Endothelial cell of umbilical vein (primary cell): ENCODE measurements around the gene PSPN. TPM values are rescaled to one million over a fixed set of nuclear protein-coding genes. Genes with fewer than 3 reads are reported as not detected.

ENCODE experiments used
- BruUV-seq: library from RNA; stranded (reverse); fragments of 400-500 nt; replicated peaks from 2 replicates; lab custom pipeline; 2021; lab: Mats Ljungman, UMichigan
- CTCF ChIA-PET: fragments of 300-600, 350-600 bp; sonication (Branson Sonifier 250); formaldehyde crosslinking; loops from one replicate; lab custom pipeline; 2021; ENCODE audit warnings: antibody characterized with exemption, inconsistent platforms; lab: Charles Lee
- POLR2A ChIA-PET: fragments of 300-600, 350-600 bp; sonication (Branson Sonifier 250); formaldehyde crosslinking; loops from one replicate; lab custom pipeline; 2021; ENCODE audit warnings: antibody characterized with exemption, inconsistent platforms; lab: Charles Lee
- DNase-seq: peaks from one replicate; pipeline ENCODE4 v3.0.0-alpha.2; 2011; ENCODE audit warnings: low read depth, low spot score
- FAIRE-seq: peaks from 2 replicates; lab custom pipeline; 2011; peaks lifted over from hg19 to GRCh38; lab: Jason Lieb, UNC
- H2AFZ ChIP-seq: 2 replicates; pipeline ENCODE4 v1.6.0; 2012; ENCODE audit warnings: low read depth, low read length, control low read depth, inconsistent platforms
- H3K27ac ChIP-seq: 2 replicates; pipeline ENCODE4 v1.5.1; 2011; ENCODE audit warnings: low read depth, mild to moderate bottlenecking, control low read depth, low read length, moderate library complexity; ENCODE audit not compliant: insufficient read depth
- H3K27me3 ChIP-seq, 2 experiments: 2 replicates each; pipeline versions ENCODE4 v1.6.0 to v1.6.1; 2011; ENCODE audit warnings: low read length in 2 of 2, mixed read lengths in 1 of 2; ENCODE audit not compliant: control insufficient read depth in 2 of 2, insufficient read depth in 2 of 2
- H3K36me3 ChIP-seq, 2 experiments: 2 replicates in 1 of 2; 3 replicates in 1 of 2; pipeline ENCODE4 v1.5.1; 2011; ENCODE audit warnings: low read length in 2 of 2, mild to moderate bottlenecking in 1 of 2, moderate library complexity in 1 of 2; ENCODE audit not compliant: control insufficient read depth in 2 of 2, insufficient read depth in 2 of 2; ENCODE audit errors: extremely low read depth in 1 of 2
- H3K4me1 ChIP-seq: 3 replicates; pipeline ENCODE4 v1.5.1; 2011; ENCODE audit warnings: mild to moderate bottlenecking, low read length; ENCODE audit not compliant: control insufficient read depth, insufficient read depth; ENCODE audit errors: extremely low read depth
- H3K4me2 ChIP-seq: 2 replicates; pipeline ENCODE4 v1.6.1; 2011; ENCODE audit warnings: low read length, control low read depth, mixed read lengths; ENCODE audit not compliant: insufficient read depth
- H3K4me3 ChIP-seq, 3 experiments: fragments of 200-600 bp in 1 of 3; sonication (generic), shearing (Covaris generic) in 1 of 3; replicated peaks in 1 of 3; 2 replicates each; pipeline ENCODE4 v1.5.1; 2011 to 2016; ENCODE audit warnings: control low read depth in 3 of 3, low read length in 3 of 3, mild to moderate bottlenecking in 2 of 3, inconsistent platforms in 1 of 3, low read depth in 1 of 3, moderate library complexity in 1 of 3; ENCODE audit not compliant: insufficient read depth in 1 of 3
- H3K79me2 ChIP-seq: 2 replicates; pipeline ENCODE4 v1.6.0; 2012; ENCODE audit warnings: low read length, inconsistent platforms; ENCODE audit not compliant: control insufficient read depth, insufficient read depth
- H3K9ac ChIP-seq: replicated peaks from 2 replicates; pipeline ENCODE3; 2011; ENCODE audit warnings: low read length, control low read depth; ENCODE audit not compliant: insufficient read depth; ENCODE audit errors: extremely low read depth
- H3K9me1 ChIP-seq: replicated peaks from 3 replicates; pipeline ENCODE4 v1.6.0; 2011; ENCODE audit warnings: mild to moderate bottlenecking, low read length; ENCODE audit not compliant: control insufficient read depth, insufficient read depth; ENCODE audit errors: extremely low read depth
- H3K9me3 ChIP-seq: replicated peaks from 2 replicates; pipeline ENCODE4 v1.5.1; 2012; ENCODE audit warnings: low read length, inconsistent platforms; ENCODE audit not compliant: control insufficient read depth, insufficient read depth
- H4K20me1 ChIP-seq: replicated peaks from 2 replicates; pipeline ENCODE3; 2011; ENCODE audit warnings: mild to moderate bottlenecking, low read length; ENCODE audit not compliant: control insufficient read depth, insufficient read depth; ENCODE audit errors: extremely low read depth
- EZH2 ChIP-seq: IDR thresholded peaks from 2 replicates; pipeline ENCODE4 v1.6.1; 2012; ENCODE audit warnings: borderline replicate concordance, low read depth, mild to moderate bottlenecking, moderate library complexity, low read length, inconsistent platforms; ENCODE audit not compliant: severe bottlenecking
- FOS ChIP-seq: IDR thresholded peaks from 2 replicates; pipeline ENCODE4 v1.6.1; 2011; ENCODE audit warnings: mild to moderate bottlenecking, low read length, moderate library complexity, borderline replicate concordance; ENCODE audit not compliant: insufficient read depth
- GATA2 ChIP-seq: IDR thresholded peaks from 2 replicates; pipeline ENCODE4 v1.7.0; 2011; ENCODE audit warnings: low read depth, mild to moderate bottlenecking, moderate library complexity, mixed read lengths, low read length; ENCODE audit not compliant: insufficient read length, insufficient read depth
- JUN ChIP-seq: IDR thresholded peaks from 2 replicates; pipeline ENCODE4 v1.6.1; 2011; ENCODE audit warnings: borderline replicate concordance, low read depth; ENCODE audit not compliant: insufficient read length, insufficient read depth
- MYC ChIP-seq: IDR thresholded peaks from one replicate; pipeline ENCODE4 v1.6.1; 2011; ENCODE audit warnings: mild to moderate bottlenecking, low read depth, low read length
- POLR2A ChIP-seq: IDR thresholded peaks from 2 replicates; pipeline ENCODE4 v1.6.1; 2012; ENCODE audit warnings: low read depth, mild to moderate bottlenecking, control low read depth, low read length
- POLR2AphosphoS5 ChIP-seq: IDR thresholded peaks from 2 replicates; pipeline ENCODE4 v1.6.1; 2012; ENCODE audit warnings: low read depth, mild to moderate bottlenecking, control low read depth, low read length, moderate library complexity; ENCODE audit not compliant: insufficient read depth
- dilution Hi-C: fragments of 300-500 bp; cut with MboI; formaldehyde crosslinking; loops from one replicate; pipeline ENCODE4 v1.15.0; 2019; ENCODE audit warnings: low sequenced_read_pairs; ENCODE audit not compliant: extremely low pct_ligation_motif_present
- intact Hi-C: fragments of 100-400 bp; cut with micrococcal nuclease; formaldehyde crosslinking; loops from one replicate; pipeline ENCODE4 v1.10.0; 2022
- polyA plus RNA-seq, 4 experiments: library from polyadenylated mRNA; depleted of rRNA in 3 of 4; stranded (reverse) in 3 of 4; unstranded in 1 of 4; fragments of >200 nt; gene quantifications; 2 replicates each; pipeline versions ENCODE4 v1.2.1 to v1.2.3, GENCODE V29; 2011 to 2012; ENCODE audit warnings: missing spikeins in 1 of 4
- total RNA-seq: library from RNA; stranded (reverse); gene quantifications from 2 replicates; pipeline ENCODE4 v1.2.3, GENCODE V29; 2021
- TF ChIP-seq, protein P1 (sequence below), 2 donors: IDR thresholded peaks; 1 replicate in 1 of 2; 2 replicates in 1 of 2; pipeline ENCODE4 v1.5.1; 2011; ENCODE audit warnings: low read length in 2 of 2, mild to moderate bottlenecking in 2 of 2, moderate library complexity in 2 of 2, control low read depth in 1 of 2, inconsistent platforms in 1 of 2, low read depth in 1 of 2; ENCODE audit not compliant: insufficient read depth in 1 of 2; ENCODE audit errors: extremely low read depth in 1 of 2
- TF ChIP-seq, protein P2 (sequence below): IDR thresholded peaks from 2 replicates; pipeline ENCODE4 v1.6.1; 2011; ENCODE audit not compliant: insufficient read depth, insufficient read length

PSPN gene
- total and polyA plus RNA-seq, 2 donors (not counting 3 experiments of a cell fraction or from before 2014, with no cell fraction given), result 0.84 to 1.0 TPM

DNA sequence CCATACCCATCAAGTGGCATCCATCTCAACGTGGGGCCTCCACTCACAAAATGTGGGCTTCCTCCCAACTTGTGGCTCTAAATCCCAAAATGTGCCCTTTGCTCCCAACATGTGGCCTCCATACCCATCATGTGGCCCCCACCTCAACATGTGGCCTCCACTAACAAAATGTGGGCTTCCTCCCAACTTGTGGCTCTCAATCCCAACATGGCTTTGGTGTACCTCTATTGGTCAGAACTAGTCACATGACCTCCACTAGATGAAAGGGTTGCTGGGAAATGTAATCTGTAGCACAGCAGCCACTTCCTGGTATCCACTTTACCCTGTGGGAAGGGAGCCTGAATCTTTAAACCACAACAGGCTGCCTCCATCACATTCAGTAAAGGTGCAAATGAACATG is 32.3 kb downstream of the PSPN start:
- FAIRE-seq, result no peak
- no peaks in the 10 kb centered on the region for H3K4me1 ChIP-seq

More for the DNA sequence above, 32.3 kb downstream of the PSPN start:
- ChIA-PET POLR2A (no interaction called here), CTCF (no interaction called here)
- Histone ChIP-seq H2AFZ (no peak overlapping the region), H3K9me3 (no peaks in the 10 kb centered on the region), H3K36me3 (no peaks in the 10 kb centered on the region), H3K4me3 (no peak overlapping the region), H3K9ac (no peak overlapping the region), H3K9me1 (no peaks in the 10 kb centered on the region), H3K79me2 (no peaks in the 10 kb centered on the region), H3K4me2 (no peak overlapping the region), H4K20me1 (no peaks in the 10 kb centered on the region), H3K27ac (no peak overlapping the region), H3K27me3 (no peaks in the 10 kb centered on the region)
- no peak for DNase-seq
- TF ChIP-seq POLR2AphosphoS5 (no peak), EZH2 (no peak), FOS (no peak), GATA2 (no peak), POLR2A (no peak), MYC (no peak), JUN (no peak)
- TF ChIP-seq, protein P1, sequence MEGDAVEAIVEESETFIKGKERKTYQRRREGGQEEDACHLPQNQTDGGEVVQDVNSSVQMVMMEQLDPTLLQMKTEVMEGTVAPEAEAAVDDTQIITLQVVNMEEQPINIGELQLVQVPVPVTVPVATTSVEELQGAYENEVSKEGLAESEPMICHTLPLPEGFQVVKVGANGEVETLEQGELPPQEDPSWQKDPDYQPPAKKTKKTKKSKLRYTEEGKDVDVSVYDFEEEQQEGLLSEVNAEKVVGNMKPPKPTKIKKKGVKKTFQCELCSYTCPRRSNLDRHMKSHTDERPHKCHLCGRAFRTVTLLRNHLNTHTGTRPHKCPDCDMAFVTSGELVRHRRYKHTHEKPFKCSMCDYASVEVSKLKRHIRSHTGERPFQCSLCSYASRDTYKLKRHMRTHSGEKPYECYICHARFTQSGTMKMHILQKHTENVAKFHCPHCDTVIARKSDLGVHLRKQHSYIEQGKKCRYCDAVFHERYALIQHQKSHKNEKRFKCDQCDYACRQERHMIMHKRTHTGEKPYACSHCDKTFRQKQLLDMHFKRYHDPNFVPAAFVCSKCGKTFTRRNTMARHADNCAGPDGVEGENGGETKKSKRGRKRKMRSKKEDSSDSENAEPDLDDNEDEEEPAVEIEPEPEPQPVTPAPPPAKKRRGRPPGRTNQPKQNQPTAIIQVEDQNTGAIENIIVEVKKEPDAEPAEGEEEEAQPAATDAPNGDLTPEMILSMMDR (IDR thresholded peaks at IDR 0.05; ENCODE audit: extremely low read depth in 1 of 2, insufficient read depth in 1 of 2, low read depth in 1 of 2, low read length in 2 of 2), result no peak
- TF ChIP-seq, protein P2, sequence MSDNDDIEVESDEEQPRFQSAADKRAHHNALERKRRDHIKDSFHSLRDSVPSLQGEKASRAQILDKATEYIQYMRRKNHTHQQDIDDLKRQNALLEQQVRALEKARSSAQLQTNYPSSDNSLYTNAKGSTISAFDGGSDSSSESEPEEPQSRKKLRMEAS, result no peak
- dilution Hi-C loops (no loop called here), intact Hi-C loops (no loop called here)
- BruUV-seq, result no TSS peak
